HEK293 (cell line): ENCODE results near the gene PYGM.

Experiments used
- CTCF ChIA-PET: fragments of 350-600 bp; formaldehyde crosslinking; extraction: SDS; loops from one replicate; lab custom pipeline; 2021; ENCODE audit warnings: antibody characterized with exemption; lab: Yijun Ruan, JAX
- POLR2A ChIA-PET: fragments of 300-600 bp; formaldehyde crosslinking; extraction: SDS; loops from one replicate; lab custom pipeline; 2020; ENCODE audit warnings: antibody characterized with exemption, inconsistent platforms; lab: Yijun Ruan, JAX
- H3K27ac ChIP-seq: fragments of 200-500 bp; sonication (Bioruptor generic); 2 replicates; pipeline ENCODE4 v1.5.1; 2014; ENCODE audit warnings: low read depth, low read length, control low read depth, inconsistent platforms; ENCODE audit errors: extremely low read depth
- H3K36me3 ChIP-seq, 2 experiments: fragments of 200-500 bp in 1 of 2; sonication (Bioruptor generic) in 1 of 2; 1 replicate in 1 of 2; 2 replicates in 1 of 2; pipeline ENCODE4 v1.5.1; 2014 to 2017; ENCODE audit warnings: inconsistent platforms in 2 of 2, low read length in 2 of 2; ENCODE audit not compliant: control insufficient read depth in 2 of 2, insufficient read depth in 1 of 2
- H3K4me1 ChIP-seq: fragments of 200-500 bp; sonication (Bioruptor generic); 2 replicates; pipeline ENCODE4 v1.5.1; 2014; ENCODE audit warnings: mild to moderate bottlenecking, low read length, inconsistent platforms; ENCODE audit not compliant: control insufficient read depth, insufficient read depth
- H3K4me3 ChIP-seq: 2 replicates; pipeline ENCODE4 v1.5.1; 2011; ENCODE audit warnings: low read depth, mild to moderate bottlenecking, control low read depth, low read length, moderate library complexity
- H3K9me3 ChIP-seq: fragments of 200-500 bp; sonication (Bioruptor generic); 2 replicates; pipeline ENCODE4 v1.5.1; 2014; ENCODE audit warnings: low read depth, low read length, inconsistent platforms; ENCODE audit not compliant: control insufficient read depth, insufficient read depth
- AEBP2 ChIP-seq: fragments of 450-650 bp; formaldehyde crosslinking; IDR thresholded peaks from 2 replicates; pipeline ENCODE4 v1.5.1; 2016; ENCODE audit warnings: missing biosample characterization, missing genetic modification characterization, borderline replicate concordance
- OSR2 ChIP-seq: fragments of 450-650 bp; formaldehyde crosslinking; IDR thresholded peaks from 2 replicates; pipeline ENCODE4 v1.5.1; 2016; ENCODE audit warnings: missing biosample characterization, missing genetic modification characterization
- PBX3 ChIP-seq: sonication (generic); formaldehyde crosslinking; IDR thresholded peaks from 2 replicates; pipeline ENCODE4 v1.8.1; 2022; ENCODE audit warnings: mild to moderate bottlenecking, moderate library complexity, missing genetic modification reagents
- SETDB1 ChIP-seq: IDR thresholded peaks from one replicate; pipeline ENCODE4 v1.6.1; 2017; ENCODE audit warnings: mild to moderate bottlenecking, low read length, moderate library complexity, mixed read lengths; ENCODE audit not compliant: insufficient read length
- TCF7L2 ChIP-seq: IDR thresholded peaks from 2 replicates; pipeline ENCODE4 v1.6.1; 2011; ENCODE audit warnings: low read depth, mild to moderate bottlenecking, inconsistent platforms, low read length, moderate library complexity, borderline replicate concordance
- TRIM28 ChIP-seq: IDR thresholded peaks from 2 replicates; pipeline ENCODE4 v1.6.1; 2011; ENCODE audit warnings: low read length, control low read depth, borderline replicate concordance
- ZBTB6 ChIP-seq: fragments of 450-650 bp; formaldehyde crosslinking; IDR thresholded peaks from 2 replicates; pipeline ENCODE4 v1.5.1; 2017; ENCODE audit warnings: missing biosample characterization, missing genetic modification characterization
- ZFP3 ChIP-seq: fragments of 450-650 bp; formaldehyde crosslinking; IDR thresholded peaks from 2 replicates; pipeline ENCODE4 v1.5.1; 2016; ENCODE audit warnings: low read depth, missing biosample characterization, missing genetic modification characterization
- ZFP69B ChIP-seq: fragments of 450-650 bp; formaldehyde crosslinking; IDR thresholded peaks from 2 replicates; pipeline ENCODE4 v1.5.1; 2016; ENCODE audit warnings: missing biosample characterization, missing genetic modification characterization
- ZNF2 ChIP-seq: fragments of 450-650 bp; formaldehyde crosslinking; IDR thresholded peaks from 2 replicates; pipeline ENCODE4 v1.5.1; 2016; ENCODE audit warnings: missing biosample characterization, missing genetic modification characterization
- ZNF24 ChIP-seq: fragments of 450-650 bp; formaldehyde crosslinking; IDR thresholded peaks from 2 replicates; pipeline ENCODE4 v1.5.1; 2016; ENCODE audit warnings: missing biosample characterization, missing genetic modification characterization
- ZNF362 ChIP-seq: fragments of 450-650 bp; formaldehyde crosslinking; IDR thresholded peaks from 2 replicates; pipeline ENCODE4 v1.5.1; 2016; ENCODE audit warnings: missing biosample characterization, missing genetic modification characterization
- ZNF548 ChIP-seq: fragments of 450-650 bp; formaldehyde crosslinking; IDR thresholded peaks from 2 replicates; pipeline ENCODE4 v1.5.1; 2016; ENCODE audit warnings: missing biosample characterization, missing genetic modification characterization
- ZNF560 ChIP-seq: fragments of 450-650 bp; formaldehyde crosslinking; IDR thresholded peaks from 2 replicates; pipeline ENCODE4 v1.5.1; 2017; ENCODE audit warnings: missing biosample characterization, missing genetic modification characterization, borderline replicate concordance
- ZNF776 ChIP-seq: fragments of 450-650 bp; formaldehyde crosslinking; IDR thresholded peaks from 2 replicates; pipeline ENCODE4 v1.5.0; 2017; ENCODE audit warnings: missing biosample characterization, missing genetic modification characterization, borderline replicate concordance

The PYGM gene

GRCh38 chr11:64765291-64765850 is 5.6 kb upstream of the PYGM start:
- Histone ChIP-seq H3K36me3 (peaks cover 0 to 85% of the 10 kb centered on the region in 2 experiments; a peak in 2 of 3 replicates), H3K27ac (no peak overlapping the region), H3K9me3 (no peaks in the 10 kb centered on the region), H3K4me3 (no peak overlapping the region), H3K4me1 (peaks cover 7% of the 10 kb centered on the region)
- ChIA-PET POLR2A (interaction anchor here (1.6 to 2.9 kb wide), 2 partner anchors 9 to 11 kb away, joined by 5 to 16 read pairs; no protein-coding TSS in a partner anchor), CTCF (interaction anchor here (0.6 to 4.0 kb wide), 3 partner anchors 19 to 458 kb away, joined by 5 to 22 read pairs (median 6); partner anchors contain the start of gene RASGRP2)
- TF ChIP-seq ZFP3 (no peak), TRIM28 (no peak), AEBP2 (tag by site-specific recombination) (no peak), ZFP69B (tag by site-specific recombination) (no peak), ZNF24 (tag by site-specific recombination) (no peak), PBX3 (no peak), ZNF2 (tag by site-specific recombination) (no peak), ZNF560 (no peak), TCF7L2 (no peak), OSR2 (tag by site-specific recombination) (no peak), ZNF776 (tag by site-specific recombination) (no peak), ZBTB6 (tag by site-specific recombination) (no peak), ZNF362 (tag by site-specific recombination) (no peak)

- H3K4me3 ChIP-seq, result no peak overlapping the region
- POLR2A ChIA-PET, result interaction anchor here (2.9 to 5.8 kb wide), 2 partner anchors 12 to 14 kb away, joined by 16 to 42 read pairs; partner anchors contain the start of gene SF1
- no peaks in the 10 kb centered on the region for H3K9me3 ChIP-seq
- CTCF ChIA-PET, result interaction anchor here (0.7 to 4.0 kb wide), 4 partner anchors 9 to 128 kb away, joined by 3 to 22 read pairs (median 4); partner anchors contain the start of gene RASGRP2
- H3K27ac ChIP-seq, result peak overlapping the region; percentile 18; the same call in 1 of the 2 replicates
- TF ChIP-seq OSR2 (tag by site-specific recombination) (no peak), ZNF548 (tag by site-specific recombination) (no peak), SETDB1 (no peak)
- H3K36me3 ChIP-seq, result peaks cover 0 to 79% of the 10 kb centered on the region in 2 experiments; a peak in 2 of 3 replicates
- peaks cover 7% of the 10 kb centered on the region for H3K4me1 ChIP-seq
Observed at GRCh38 chr11:64764753-64765152, 5.0 kb upstream of the PYGM start.
